Erythroblast (primary cell): ENCODE measurements around the gene PCNX4.
A peak's percentile ranks its signal among the peaks of the same experiment; 100 is the strongest.

Source experiments
- DNase-seq, 2 experiments: peaks; one replicate each; lab custom pipeline; 2025; lab: John Stamatoyannopoulos, UW
- GATA1 ChIP-seq: IDR thresholded peaks from 2 replicates; pipeline ENCODE4 v1.6.1; 2011; ENCODE audit warnings: low read depth, mild to moderate bottlenecking, control low read depth, low read length, moderate library complexity
- POLR2A ChIP-seq: IDR thresholded peaks from 2 replicates; pipeline ENCODE4 v1.6.1; 2011; ENCODE audit warnings: mild to moderate bottlenecking, low read length

Gene PCNX4

GRCh38 chr14:60174352-60175254 lies 82.9 kb downstream of the PCNX4 start:
- no peak for DNase-seq
- TF ChIP-seq POLR2A (no peak), GATA1 (no peak)

- TF ChIP-seq GATA1, result no peak
- no peak for TF ChIP-seq POLR2A
- no peak for DNase-seq
Observed at GRCh38 chr14:60175255-60175902, 83.7 kb downstream of the PCNX4 start.

- DNase-seq, result no peak
- TF ChIP-seq GATA1 (no peak), POLR2A (no peak)
Observed at GRCh38 chr14:60178164-60178563, 86.4 kb downstream of the PCNX4 start.

- TF ChIP-seq GATA1 (no peak), POLR2A (no peak)
- DNase-seq, result no peak
Observed at GRCh38 chr14:60178820-60179219, 87.1 kb downstream of the PCNX4 start.

- DNase-seq, result no peak
- no peak for TF ChIP-seq POLR2A
- no peak for TF ChIP-seq GATA1
Observed at GRCh38 chr14:60179431-60179869, 87.7 kb downstream of the PCNX4 start.

DNA sequence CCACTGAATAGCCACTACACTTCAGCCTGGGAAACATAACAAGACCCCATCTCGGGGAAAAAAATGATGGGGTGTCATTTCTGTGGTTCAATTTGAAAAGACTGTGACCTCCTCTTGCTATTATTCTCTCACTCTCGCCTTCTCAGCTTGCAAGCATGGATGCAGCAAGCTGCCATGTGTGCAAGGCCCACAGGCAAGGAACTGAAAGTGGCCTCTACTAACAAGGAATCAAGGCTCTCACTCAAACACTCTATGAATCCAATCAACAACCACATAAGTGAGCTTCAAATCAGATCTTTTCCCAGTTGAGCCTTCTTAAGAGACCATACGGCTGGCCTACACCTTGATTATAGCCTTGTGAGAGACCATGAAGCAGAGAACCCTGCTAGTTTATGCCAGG lies 91.4 kb downstream of the PCNX4 start:
- no peak for DNase-seq
- no peak for TF ChIP-seq GATA1
- TF ChIP-seq POLR2A, result no peak

DNA sequence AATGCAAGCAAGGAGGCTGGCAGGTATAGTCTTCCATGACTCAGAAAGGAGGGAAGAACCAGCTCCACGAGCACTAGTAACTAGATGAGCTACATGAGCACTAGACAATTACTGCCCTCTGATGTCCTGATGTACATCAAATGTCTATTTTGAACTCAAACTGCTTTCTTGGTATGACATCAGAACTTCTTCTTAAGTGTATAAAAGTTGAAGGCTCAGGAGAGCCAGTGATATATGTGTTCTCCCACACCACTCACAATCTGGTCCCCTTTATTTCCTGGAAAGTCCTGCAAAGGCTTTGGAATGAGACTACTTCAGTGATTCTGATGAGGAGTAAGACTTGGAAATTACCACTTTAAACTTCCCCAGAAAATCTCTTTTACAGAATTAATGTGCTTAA lies 92.0 kb downstream of the PCNX4 start:
- DNase-seq, result peak; percentile 22 to 45
- TF ChIP-seq POLR2A (no peak), GATA1 (no peak)

- TF ChIP-seq GATA1 (no peak), POLR2A (no peak)
- peak; percentile 76 to 84 for DNase-seq
Observed at GRCh38 chr14:60184146-60184904, 92.6 kb downstream of the PCNX4 start.

GRCh38 chr14:60184905-60185555 lies 93.3 kb downstream of the PCNX4 start:
- no peak for DNase-seq
- TF ChIP-seq GATA1 (no peak), POLR2A (no peak)

DNA sequence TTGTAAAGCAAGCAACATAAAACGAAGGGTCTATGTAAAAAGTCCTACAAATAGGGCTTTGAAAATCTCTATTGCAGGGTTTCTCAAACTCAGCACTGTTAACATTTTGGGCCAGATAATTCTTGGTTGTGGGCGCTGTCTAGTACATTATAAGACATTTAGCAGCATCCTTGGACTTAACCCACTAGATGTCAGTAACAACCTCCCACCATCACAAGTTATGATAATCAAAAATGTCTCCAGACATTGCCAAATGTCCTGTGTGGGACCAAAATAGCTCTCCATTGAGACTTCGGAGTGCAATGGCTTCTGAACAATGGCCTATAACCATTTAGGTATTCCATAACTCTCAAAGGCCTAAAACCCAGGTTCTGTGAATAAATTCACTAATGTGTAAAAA lies 96.4 kb downstream of the PCNX4 start:
- peak; percentile 14 to 18 for DNase-seq
- TF ChIP-seq POLR2A, result no peak
- no peak for TF ChIP-seq GATA1

DNA sequence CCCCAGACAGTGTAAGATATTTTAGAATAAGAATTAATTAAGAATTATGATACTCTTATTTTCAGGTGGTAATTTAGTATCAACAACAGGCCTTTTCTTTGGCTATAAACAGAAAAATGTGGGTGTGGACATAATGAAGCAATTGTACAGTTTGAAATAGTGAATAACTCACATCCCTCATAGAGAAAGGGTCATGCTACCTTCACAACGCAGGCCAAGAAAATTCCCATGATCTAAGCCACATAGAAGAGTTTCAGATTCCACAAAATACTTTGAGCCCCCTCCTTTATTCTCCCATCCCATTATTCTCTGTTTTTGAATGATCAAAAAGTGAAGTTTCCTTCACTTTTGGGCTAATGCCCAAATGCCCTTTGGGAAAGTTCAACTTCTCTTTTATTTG lies 97.0 kb downstream of the PCNX4 start:
- TF ChIP-seq POLR2A (no peak), GATA1 (no peak)
- DNase-seq, result no peak

GRCh38 chr14:60189923-60190840 lies 98.5 kb downstream of the PCNX4 start:
- TF ChIP-seq GATA1 (no peak), POLR2A (no peak)
- DNase-seq, result no peak
